ENCODE measurements around the gene B4GALT4. TPM values are rescaled to one million over a fixed set of nuclear protein-coding genes. Genes with fewer than 3 reads are reported as not detected.
"Not testable (repeated sequence)": the region's sequence is repeated elsewhere in the genome, so short reads cannot be mapped to it uniquely, and the experiment has no call there.

The B4GALT4 gene
- total RNA-seq, 1 donor from 2014 or later: 12.1 TPM

DNA sequence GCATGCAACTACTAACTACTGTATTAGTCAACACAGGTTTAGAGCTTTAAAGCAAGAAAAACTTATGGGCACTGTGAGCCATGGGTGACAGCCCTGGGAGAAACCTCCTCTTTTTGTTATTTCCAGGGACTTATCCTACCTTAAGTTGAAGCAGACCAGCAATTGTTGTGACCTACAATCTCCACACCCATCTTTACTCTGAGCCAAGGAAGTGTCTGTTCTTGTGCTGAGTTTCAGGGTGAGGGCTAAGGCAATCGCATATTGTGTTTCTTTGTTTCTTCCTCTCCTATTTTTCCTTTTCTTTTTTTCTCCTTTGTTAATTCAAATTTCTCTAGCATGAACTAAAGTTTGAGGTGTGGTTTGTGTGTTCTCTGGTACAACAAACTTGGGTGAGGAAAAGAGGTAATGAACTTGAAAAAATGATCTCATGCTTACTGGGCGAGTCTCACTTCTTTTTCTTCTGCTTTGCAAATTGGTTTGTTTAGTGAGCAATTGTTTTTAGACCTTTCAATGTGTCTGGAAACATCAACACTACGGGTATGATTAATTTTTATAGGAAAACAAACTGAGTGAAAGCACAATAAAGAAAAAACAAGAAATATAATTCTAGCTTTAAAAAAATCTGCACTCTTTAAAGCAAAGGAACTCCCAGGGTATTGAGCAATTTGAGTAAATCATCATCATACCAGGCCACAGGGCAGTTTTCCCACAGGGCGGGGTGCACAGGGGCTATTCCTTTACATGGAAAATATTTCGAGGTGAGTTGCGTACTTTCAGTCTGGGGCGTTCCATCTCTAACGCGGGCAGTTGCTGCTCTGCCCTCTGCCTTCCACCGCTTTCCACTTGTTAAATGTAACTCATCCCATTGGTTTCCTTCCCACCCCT lies 64.6 kb downstream of the B4GALT4 start:
- H3K9me3 Mint-ChIP-seq: peaks cover 2% of the 10 kb centered on the region
- H3K27me3 Mint-ChIP-seq (ENCODE audit: low read depth): peaks cover 43% of the 10 kb centered on the region
- DNase-seq (ENCODE audit: low read depth, low spot score): no peak
- no peaks in the 10 kb centered on the region for H3K4me1 Mint-ChIP-seq
- TF ChIP-seq, protein P1, sequence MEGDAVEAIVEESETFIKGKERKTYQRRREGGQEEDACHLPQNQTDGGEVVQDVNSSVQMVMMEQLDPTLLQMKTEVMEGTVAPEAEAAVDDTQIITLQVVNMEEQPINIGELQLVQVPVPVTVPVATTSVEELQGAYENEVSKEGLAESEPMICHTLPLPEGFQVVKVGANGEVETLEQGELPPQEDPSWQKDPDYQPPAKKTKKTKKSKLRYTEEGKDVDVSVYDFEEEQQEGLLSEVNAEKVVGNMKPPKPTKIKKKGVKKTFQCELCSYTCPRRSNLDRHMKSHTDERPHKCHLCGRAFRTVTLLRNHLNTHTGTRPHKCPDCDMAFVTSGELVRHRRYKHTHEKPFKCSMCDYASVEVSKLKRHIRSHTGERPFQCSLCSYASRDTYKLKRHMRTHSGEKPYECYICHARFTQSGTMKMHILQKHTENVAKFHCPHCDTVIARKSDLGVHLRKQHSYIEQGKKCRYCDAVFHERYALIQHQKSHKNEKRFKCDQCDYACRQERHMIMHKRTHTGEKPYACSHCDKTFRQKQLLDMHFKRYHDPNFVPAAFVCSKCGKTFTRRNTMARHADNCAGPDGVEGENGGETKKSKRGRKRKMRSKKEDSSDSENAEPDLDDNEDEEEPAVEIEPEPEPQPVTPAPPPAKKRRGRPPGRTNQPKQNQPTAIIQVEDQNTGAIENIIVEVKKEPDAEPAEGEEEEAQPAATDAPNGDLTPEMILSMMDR (conservative IDR thresholded peaks at IDR 0.05): no peak
- no peak overlapping the region for H3K4me3 Mint-ChIP-seq
- H3K36me3 Mint-ChIP-seq (ENCODE audit: low read depth): no peaks in the 10 kb centered on the region
- H3K27ac Mint-ChIP-seq (ENCODE audit: unreplicated experiment): no peak overlapping the region

DNA sequence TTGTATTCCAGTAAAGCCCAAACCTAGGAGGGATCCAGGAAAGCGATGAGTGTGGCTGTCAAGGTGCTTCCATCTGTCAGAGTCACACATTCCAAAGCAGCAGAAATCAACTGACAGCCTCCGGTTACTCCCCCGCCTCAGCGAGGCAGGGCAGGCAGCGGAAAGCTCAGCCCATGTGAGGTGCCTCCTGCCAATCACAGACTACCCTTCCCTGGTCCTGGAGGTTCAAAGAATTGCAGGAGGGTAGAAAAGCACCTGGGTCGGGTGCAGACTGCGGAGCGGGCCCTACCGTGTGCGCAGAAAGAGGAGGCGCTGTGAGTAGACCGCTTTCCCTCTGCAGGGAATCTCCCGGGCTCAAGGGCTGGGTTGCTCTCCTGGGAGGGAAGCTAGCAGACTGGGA lies 67.4 kb downstream of the B4GALT4 start, which contains the start of gene UPK1B:
UPK1B (plus strand) TSS at position 274 of the 400 bp plus-strand sequence. CDS start 13,144 bp downstream, outside the sequence.
- TF ChIP-seq, protein P1 (conservative IDR thresholded peaks at IDR 0.05): no peak
- Mint-ChIP-seq H3K9me3 (no peaks in the 10 kb centered on the region), H3K27me3 (ENCODE audit: low read depth) (peaks cover 46% of the 10 kb centered on the region), H3K36me3 (ENCODE audit: low read depth) (no peaks in the 10 kb centered on the region), H3K4me3 (no peak within 1 kb of the TSS), H3K4me1 (no peaks in the 10 kb centered on the region), H3K27ac (ENCODE audit: unreplicated experiment) (no peak within 1 kb of the TSS)
- DNase-seq (ENCODE audit: low read depth, low spot score): no peak

DNA sequence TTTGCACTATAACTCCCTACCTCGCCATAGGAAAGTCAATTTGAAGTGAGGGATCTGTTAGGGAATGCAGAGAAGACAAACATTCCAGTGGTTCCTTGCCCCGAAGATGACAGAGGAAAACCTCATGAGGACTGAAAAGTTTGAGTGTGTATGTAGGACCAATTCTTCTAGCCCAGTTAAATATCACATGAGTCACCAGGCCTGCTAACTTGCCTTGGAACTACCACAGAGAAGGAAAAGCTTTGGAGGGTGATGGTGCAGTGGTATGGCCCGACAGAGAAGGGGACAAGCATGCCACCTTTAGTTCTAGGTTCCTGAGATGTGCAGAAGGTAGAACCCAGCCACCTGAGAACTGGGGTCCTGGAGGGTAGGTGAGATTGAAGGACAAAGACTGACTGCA lies 69.9 kb downstream of the B4GALT4 start:
- DNase-seq (ENCODE audit: low read depth, low spot score): no peak
- Mint-ChIP-seq H3K27me3 (ENCODE audit: low read depth) (peaks cover 39% of the 10 kb centered on the region), H3K4me3 (no peak overlapping the region), H3K36me3 (ENCODE audit: low read depth) (peaks cover 2% of the 10 kb centered on the region), H3K27ac (ENCODE audit: unreplicated experiment) (no peak overlapping the region), H3K9me3 (no peaks in the 10 kb centered on the region), H3K4me1 (no peaks in the 10 kb centered on the region)
- TF ChIP-seq, protein P1 (conservative IDR thresholded peaks at IDR 0.05): no peak

DNA sequence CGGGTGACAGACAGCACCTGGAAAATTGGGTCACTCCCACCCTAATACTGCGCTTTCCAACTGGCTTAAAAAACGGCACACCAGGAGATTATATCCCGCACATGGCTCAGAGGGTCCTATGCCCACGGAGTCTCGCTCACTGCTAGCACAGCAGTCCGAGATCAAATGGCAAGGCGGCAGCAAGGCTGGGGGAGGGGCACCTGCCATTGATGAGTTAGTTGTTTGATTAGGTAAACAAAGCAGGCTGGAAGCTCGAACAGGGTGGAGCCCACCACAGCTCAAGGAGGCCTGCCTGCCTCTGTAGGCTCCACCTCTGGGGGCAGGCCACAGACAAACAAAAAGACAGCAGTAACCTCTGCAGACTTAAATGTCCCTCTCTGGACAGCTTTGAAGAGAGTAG lies 75.9 kb downstream of the B4GALT4 start:
- Mint-ChIP-seq H3K36me3 (ENCODE audit: low read depth) (peaks cover 10% of the 10 kb centered on the region), H3K9me3 (peaks cover 13% of the 10 kb centered on the region)
- H3K4me3 Mint-ChIP-seq; DNase-seq (ENCODE audit: low read depth, low spot score); H3K27me3 Mint-ChIP-seq (ENCODE audit: low read depth); H3K27ac Mint-ChIP-seq (ENCODE audit: unreplicated experiment); H3K4me1 Mint-ChIP-seq: not testable (repeated sequence)

Other genes with a start within 250 kb of the B4GALT4 start
- gene IGSF11, start 206.0 kb downstream of the B4GALT4 start, total RNA-seq: 1.3 and 2.2 TPM in 2 replicates
- not detected in 2 replicates for gene TEX55, start 94.7 kb downstream of the B4GALT4 start, total RNA-seq
- not detected in 2 replicates for gene UPK1B, start 67.3 kb downstream of the B4GALT4 start, total RNA-seq
- 5.4 and 6.3 TPM in 2 replicates for gene ARHGAP31, start 53.5 kb upstream of the B4GALT4 start, total RNA-seq
- 36.1 and 43.9 TPM in 2 replicates for gene TMEM39A, start 222.7 kb upstream of the B4GALT4 start, total RNA-seq
- 29.0 and 31.1 TPM in 2 replicates for gene POGLUT1, start 228.1 kb upstream of the B4GALT4 start, total RNA-seq